ENCODE measurements around the gene C2CD2. TPM values are rescaled to one million over a fixed set of nuclear protein-coding genes. Genes with fewer than 3 reads are reported as not detected.
"Not testable (repeated sequence)": the region's sequence is repeated elsewhere in the genome, so short reads cannot be mapped to it uniquely, and the experiment has no call there.

The C2CD2 gene
- 1 to 10 TPM; 3.9 to 4.0 TPM for total RNA-seq

DNA sequence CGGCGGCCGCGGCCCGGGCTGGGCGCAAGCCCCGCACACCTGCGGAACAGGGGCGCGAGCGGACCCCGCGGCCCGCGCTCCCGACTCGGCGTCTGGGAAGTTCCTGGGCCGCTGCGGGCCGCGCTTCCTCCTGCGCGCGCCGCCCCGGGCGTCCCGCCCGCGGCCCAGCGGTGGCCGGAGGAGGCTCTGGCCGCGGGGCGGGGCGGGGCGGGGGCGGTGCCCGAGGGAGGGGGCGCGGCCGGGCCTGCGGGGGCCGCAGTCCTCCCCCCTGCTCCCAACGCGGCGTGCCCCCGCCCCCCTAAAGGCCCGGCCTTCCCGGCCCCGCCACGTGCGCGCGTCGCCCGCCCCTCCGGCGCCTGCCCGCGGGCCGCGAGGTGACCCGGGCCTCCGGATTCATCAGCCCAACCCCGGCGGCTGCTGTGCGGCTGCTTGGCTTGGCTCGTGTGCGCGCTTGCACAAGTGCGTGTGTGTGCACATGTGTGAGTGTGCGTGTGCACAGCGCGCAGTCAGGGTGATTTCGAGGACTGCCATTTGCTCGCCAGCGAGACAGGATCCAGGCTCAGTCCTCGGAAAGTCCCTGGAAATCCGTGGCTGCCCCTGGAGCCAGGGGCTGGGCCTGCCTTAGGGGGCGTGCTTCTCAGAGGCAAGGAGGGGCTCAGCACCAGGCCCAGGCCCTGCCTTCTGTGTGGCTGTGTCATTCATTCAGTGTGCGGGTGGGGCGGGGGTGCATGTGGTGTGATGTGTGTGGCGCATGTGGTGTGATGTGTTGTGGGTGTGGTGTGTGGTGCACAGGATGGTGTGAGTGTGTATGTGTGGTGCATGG is at the start of gene C2CD2:
C2CD2 (minus strand) TSS at position 188 of the 823 bp plus-strand sequence. CDS start 370 bp downstream, outside the sequence.
- CTCF ChIA-PET, result no interaction called here
- POLR2A ChIA-PET, result no interaction called here

DNA sequence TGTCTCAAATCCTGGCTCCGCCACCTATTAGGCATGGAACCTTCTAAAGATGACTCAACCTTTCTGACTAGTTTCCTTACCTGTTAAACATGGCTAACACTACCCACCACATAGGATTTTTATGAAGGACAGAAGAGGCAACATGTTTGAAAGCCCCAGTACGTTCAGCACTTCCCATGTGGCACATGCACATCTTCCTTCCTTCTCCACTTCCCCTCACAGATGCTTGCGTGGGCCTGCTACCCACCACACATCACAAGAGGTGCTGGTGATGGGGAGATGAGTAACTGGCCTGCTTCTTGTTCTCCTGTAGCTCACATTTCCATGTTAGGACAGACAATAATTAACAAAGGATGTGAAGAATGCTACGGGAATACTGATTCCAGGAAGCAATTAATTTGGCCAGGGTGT is 49.2 kb upstream of the C2CD2 start:
- POLR2A ChIA-PET, result no interaction called here
- CTCF ChIA-PET, result interaction anchor here (1.2 to 2.1 kb wide), 3 partner anchors 51 to 124 kb away, joined by 3 to 6 read pairs (median 4); partner anchors contain the start of gene PRDM15

DNA sequence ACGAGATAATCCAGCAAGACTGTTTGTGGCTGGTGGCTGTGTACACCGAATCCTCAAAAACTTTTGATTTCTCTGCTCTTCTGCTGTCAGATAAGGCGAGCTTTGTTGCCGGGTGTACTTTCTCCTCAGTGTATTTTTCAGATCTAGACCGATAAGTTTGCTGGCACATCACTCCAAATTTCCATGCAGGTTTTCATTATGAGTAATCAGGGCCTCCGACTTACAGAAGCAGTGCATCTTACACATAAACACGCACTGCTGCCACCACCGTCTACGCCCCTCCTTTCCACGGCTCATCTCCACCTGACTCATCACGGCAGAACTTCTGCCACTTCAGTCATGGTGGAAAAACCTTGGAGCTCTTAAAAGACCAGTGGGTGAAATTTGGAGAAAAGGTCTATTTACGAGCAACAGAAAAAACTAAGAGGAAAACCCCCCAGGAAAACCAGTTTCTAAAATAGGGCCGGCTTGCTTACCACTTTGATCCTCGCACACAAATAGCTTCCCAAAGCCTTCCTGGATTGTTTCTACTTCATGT is 48.7 kb upstream of the C2CD2 start:
- ChIA-PET POLR2A (interaction anchor here (1.0 kb wide), 1 partner anchor 22 kb away, joined by 3 read pairs; no protein-coding TSS in a partner anchor), CTCF (interaction anchor here (0.9 to 2.1 kb wide), 5 partner anchors 11 to 123 kb away, joined by 3 to 6 read pairs (median 3); partner anchors contain the start of gene PRDM15)

DNA sequence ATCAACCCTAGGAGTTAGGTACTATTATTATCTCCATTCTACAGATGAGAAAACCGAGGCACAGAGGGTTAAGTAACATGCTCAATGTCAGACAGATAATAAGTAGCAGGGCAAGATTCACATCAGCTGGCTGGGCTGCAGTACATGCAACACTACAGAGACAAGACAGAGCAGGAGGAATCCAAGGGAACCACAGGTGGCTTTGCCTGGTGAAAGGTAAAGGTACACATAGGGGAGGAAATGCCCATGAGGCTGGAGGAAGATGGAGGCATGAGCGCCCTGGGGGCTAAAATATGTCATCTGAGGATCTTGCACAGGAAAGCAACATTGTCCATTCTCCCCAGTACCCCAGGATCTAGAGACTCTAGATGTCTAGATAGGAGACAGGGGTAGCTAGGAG is 48.0 kb upstream of the C2CD2 start:
- POLR2A ChIA-PET, result interaction anchor here (1.0 kb wide), 1 partner anchor 22 kb away, joined by 3 read pairs; no protein-coding TSS in a partner anchor
- CTCF ChIA-PET, result interaction anchor here (0.9 to 2.1 kb wide), 4 partner anchors 12 to 115 kb away, joined by 3 to 6 read pairs (median 3); no protein-coding TSS in a partner anchor

DNA sequence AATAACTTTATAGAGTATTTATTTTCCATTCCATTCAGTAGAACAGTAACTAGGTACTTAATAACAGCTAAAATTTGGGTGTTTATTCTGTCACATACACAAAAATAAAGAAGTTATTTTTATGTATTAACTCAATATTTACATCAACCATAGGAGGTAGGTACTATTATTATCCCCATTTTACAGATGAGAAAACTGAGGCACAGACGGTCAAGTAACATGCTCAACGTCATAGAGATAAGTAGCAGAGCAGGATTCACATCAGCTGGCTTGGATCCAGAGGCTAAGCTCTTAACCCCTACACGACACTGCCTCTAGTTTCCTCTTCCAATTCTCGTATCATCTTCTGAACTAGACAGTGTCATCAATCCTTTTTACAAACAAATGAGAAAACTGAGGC is 47.1 kb upstream of the C2CD2 start:
- ChIA-PET POLR2A (no interaction called here), CTCF (interaction anchor here (2.1 kb wide), 1 partner anchor 116 kb away, joined by 6 read pairs; no protein-coding TSS in a partner anchor)

DNA sequence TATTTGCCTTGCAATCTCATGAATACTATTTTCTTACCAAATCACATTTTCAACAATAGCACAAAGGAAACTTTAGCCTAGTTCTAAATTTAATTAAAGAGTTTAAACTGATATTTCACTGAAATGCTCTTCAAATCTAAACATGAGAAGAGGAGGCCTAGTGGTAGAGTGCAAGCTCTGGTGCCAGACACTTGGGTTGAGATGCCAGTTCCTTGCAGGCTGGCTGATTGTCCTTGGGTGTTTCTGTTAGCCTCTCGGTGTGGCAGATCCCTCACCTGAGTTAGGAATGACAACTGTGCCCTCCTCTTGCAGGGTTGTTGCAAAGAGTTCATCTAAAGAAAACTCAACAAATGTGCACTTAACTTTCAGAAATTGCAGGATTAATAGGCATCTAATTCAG is 43.8 kb upstream of the C2CD2 start:
- ChIA-PET CTCF (no interaction called here), POLR2A (no interaction called here)

DNA sequence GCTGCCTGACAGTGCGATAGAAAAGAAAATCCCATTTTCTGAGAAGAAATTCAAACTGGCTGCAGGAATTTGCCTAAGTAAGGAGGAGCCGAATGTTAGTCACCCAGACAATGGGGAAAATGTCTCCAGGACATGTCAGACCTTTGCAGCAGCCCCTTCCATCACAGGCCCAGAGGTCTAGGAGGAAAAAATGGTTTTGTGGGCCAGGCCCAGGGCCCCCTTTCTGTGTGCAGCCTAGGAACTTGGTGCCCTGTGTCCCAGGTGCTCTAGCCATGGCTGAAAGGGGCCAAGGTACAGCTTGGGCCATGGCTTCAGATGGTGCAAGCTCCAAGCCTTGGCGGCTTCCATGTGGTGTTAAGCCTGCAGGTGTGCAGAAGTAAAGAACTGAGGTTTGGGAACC is 41.8 kb upstream of the C2CD2 start:
- CTCF ChIA-PET, result no interaction called here
- POLR2A ChIA-PET, result no interaction called here

DNA sequence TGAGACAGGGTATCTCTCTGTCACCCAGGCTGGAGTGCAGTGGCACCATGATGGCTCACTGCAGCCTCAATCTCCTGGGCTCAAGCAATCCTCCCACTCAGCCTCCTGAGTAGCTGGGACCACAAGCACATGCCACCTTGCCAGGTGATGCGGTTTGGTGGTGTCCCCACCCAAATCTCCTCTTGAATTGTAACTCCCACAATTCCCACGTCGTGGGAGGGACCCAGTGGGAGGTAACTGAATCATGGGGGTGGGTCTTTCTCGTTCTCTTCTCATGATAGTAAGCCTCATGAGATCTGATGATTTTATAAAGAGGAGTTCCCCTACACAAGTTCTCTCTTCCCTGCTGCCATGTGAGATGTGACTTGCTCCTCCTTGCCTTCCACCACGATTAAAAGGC is 40.8 kb upstream of the C2CD2 start:
- CTCF ChIA-PET, result interaction anchor here (1.7 kb wide), 1 partner anchor 123 kb away, joined by 3 read pairs; no protein-coding TSS in a partner anchor

DNA sequence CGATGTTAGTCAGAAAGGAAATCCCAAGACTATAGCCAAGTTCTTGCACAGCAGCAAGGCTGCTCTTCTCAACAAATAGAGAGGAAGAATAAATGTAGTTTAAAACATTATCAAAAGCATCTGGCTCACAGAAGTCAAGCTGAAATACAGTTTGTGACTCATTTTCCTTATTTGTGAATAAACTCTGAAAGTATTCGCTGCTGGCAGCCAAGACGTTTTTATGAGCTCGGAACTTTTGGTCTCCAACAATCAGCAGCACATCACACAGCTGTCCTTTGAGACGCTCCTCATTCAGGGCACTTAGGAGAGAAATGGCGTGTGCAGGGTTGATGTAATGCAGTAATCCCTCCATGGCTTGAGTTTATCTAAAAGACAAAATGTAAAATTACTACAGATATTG is 39.9 kb upstream of the C2CD2 start:
- POLR2A ChIA-PET, result no interaction called here
- CTCF ChIA-PET, result interaction anchor here (1.7 kb wide), 1 partner anchor 124 kb away, joined by 3 read pairs; no protein-coding TSS in a partner anchor

More for the DNA sequence above, 40.8 kb upstream of the C2CD2 start:
- POLR2A ChIA-PET, result not testable (repeated sequence)

DNA sequence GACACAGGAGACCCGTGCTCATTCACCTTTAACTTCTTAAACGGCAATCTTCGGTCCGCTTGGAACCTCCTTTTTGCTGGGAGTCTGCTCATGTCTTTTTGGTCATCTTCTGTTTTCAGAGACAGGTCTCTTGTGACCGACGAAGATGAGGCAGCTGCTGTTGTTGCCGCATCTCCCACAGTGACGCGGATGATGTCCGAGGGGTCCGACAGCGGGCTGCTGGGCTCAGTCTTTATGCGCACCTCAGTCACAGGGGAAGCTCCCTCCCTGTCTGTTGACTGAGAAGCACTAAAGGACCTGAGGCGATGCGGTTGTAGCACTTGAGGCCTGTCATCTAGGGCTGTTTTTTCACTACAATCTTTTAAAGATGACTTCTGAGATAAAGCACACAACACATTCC is 38.8 kb upstream of the C2CD2 start:
- POLR2A ChIA-PET, result no interaction called here

DNA sequence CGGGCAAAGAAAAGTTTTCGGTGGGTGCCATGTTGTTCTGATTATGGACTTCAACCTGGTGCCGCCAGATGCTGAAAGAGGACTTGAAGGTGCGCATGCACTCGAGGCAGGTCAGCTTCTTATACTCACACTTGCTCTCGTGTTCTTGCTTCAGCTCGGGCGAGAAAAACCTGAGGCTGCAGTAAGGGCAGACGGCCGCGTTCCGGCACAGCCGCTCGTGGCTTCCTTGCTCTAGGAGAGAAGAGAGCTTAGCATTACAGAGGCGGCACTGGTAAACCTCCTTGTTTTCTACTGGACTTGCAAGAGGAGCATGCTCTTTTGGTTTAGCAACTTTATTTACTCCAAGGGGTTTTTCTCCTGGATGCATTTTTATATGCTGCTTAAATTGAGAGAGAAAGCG is 37.8 kb upstream of the C2CD2 start:
- CTCF ChIA-PET, result no interaction called here
- POLR2A ChIA-PET, result no interaction called here

More for the DNA sequence above, 38.8 kb upstream of the C2CD2 start:
- CTCF ChIA-PET, result no interaction called here

DNA sequence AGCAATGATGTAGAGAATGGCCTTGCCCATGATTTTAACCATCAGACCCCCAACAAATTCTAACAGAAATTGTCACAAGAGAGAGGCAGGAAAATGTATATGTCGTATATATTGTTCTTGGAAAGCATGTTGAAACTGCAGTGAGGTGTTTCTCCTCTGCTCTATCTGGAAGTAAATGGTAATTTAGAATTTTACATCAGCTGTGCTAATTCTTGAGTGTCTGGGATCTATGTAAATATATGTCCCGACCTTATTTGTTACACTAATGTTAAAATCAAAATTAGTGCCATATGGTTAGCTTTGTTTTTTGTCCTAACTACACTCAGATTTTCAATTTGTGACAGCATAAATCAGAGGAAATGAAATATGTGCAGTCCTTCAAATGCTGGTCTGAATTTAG is 35.9 kb upstream of the C2CD2 start:
- ChIA-PET POLR2A (no interaction called here), CTCF (no interaction called here)

DNA sequence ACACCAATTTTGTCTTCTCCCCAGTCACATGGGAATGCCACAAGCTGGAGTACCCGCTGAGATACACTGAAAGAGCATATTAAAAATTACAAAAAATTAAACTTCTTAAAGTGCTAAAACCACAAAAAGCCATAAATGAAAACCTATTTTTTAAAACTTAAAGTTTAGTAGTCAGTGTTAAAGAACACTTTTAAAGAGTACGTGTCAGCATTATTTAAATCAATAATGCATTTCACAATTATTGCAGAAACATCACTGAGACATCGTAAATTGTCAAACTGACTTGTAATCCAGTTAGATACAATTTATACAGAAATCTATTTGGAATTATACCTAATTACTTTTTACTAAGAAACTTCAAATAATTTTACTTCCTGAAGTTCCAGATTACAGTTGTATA is 33.5 kb upstream of the C2CD2 start:
- ChIA-PET POLR2A (no interaction called here), CTCF (no interaction called here)

DNA sequence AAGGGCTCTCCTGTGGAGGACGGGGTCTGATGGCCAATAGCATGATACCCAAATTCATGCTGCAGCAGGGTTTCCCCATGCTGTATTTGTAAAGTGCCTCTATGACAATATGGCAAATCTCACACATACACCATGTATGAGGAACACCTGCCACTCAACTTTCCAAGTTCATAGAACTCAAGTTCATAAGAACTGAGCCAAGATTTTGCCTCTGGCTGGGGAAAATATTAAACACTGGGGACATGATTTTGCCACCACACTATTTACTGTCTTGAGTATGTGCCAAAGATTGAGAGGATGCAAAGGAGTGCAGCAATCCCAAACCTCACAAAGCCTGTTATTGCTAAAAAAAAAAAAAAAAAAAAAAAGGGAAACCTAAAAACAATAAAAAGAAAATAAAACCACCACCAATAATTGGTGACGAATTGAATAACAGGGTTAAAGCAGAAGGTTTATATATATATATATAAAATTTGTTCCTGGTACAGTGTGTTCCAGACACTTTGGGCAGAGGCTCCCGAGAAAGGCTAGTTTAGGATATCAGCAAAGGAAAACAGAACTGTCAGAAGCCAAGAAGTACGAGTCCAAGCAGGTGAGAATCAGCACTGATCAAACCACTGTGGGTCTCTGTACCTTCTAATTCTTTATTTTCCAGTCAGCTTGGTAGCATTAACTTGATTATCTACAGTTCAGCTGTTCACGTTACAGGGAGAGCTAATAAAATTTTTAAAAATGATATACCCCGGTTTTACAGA is 32.0 kb upstream of the C2CD2 start:
- ChIA-PET CTCF (no interaction called here), POLR2A (no interaction called here)

DNA sequence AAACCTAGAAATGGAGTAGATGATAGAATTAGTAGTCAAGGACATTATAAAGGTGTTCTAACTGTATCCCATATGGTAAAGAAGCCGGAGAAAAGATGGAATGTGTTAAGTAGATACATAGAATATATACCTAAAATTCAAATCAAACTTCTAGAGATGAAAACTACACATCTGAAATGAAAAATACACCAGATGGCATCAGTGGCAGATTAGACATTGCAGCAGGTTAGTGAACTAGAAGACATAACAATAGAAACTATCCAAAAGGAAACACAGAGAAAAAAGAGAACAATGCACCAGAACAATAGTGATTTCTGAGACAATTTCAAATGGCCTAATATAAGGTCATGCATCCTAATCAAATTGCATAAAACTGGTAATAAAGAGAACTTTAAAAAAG is 29.4 kb upstream of the C2CD2 start:
- ChIA-PET POLR2A (no interaction called here), CTCF (no interaction called here)

DNA sequence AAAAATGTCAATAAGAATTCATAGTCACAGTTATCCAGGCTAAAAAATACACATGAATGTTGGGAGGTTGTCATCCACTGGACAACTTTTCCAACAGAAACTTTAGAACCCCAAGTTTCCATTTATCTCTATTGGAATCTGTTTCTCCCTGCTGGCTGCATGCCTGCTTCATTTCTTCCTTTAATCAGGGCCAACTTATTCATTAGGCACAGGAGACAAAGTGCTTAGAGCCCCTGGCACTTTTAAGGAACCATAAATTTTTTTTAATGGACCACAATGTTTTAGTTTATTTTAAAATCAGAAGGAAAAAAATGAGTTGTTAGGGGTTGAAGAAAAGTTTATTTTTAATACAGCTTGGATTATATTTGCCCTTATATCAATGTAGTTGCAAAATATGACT is 26.7 kb upstream of the C2CD2 start:
- ChIA-PET POLR2A (interaction anchor here (0.8 kb wide), 1 partner anchor 22 kb away, joined by 3 read pairs; no protein-coding TSS in a partner anchor), CTCF (interaction anchor here (0.9 kb wide), 1 partner anchor 16 kb away, joined by 4 read pairs; no protein-coding TSS in a partner anchor)

DNA sequence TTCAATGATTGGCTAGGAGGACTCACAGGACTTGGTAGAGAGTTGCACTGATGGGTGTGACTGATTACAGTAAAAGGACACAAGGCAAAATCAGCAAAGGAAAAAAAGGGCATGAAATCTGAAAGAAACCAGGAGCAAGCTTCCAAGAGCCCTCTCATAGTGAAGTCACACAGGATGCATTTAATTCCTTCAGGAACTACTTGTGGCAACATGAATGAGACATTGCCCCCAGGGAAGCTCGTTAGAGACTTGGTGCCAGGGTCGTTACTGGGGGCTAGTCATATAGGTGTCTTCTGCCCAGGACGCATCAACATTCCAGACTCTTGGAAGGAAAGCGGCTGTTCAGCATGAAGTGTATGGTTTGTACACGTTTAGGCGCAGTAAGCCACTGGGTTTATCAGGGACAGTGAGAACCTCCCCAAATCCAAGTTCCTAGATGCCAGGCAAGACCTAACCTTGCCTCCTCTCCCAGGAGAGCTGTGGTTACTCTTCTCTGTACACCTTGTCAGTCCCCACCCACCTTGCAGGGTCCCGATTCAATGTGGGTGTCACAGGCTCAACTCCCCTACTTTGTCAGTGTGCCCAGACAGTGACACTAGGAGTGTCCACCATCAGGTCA is 26.0 kb upstream of the C2CD2 start:
- CTCF ChIA-PET, result no interaction called here
- POLR2A ChIA-PET, result interaction anchor here (0.6 to 0.8 kb wide), 2 partner anchors 22 to 27 kb away, joined by 3 to 4 read pairs; no protein-coding TSS in a partner anchor

DNA sequence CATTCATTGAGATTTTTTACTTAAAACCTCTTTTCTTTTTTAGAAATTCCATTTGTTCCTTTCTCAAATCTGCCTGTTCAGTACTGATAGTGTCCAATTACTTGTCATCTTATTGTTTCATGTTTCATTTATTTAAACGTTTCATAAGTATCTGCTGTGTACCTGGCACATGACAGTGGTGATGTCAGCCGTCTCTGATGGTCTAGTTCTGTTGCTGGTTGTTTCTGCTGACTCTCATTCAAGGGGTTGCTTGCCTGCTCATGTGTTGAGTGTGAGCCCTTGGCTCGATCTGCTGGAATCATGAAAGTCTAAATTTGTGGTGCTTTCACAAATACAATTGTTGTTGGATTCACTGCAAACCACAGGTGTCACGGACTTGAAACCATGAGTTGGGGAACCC is 25.5 kb upstream of the C2CD2 start:
- ChIA-PET POLR2A (interaction anchor here (0.6 kb wide), 1 partner anchor 27 kb away, joined by 4 read pairs; no protein-coding TSS in a partner anchor), CTCF (no interaction called here)

DNA sequence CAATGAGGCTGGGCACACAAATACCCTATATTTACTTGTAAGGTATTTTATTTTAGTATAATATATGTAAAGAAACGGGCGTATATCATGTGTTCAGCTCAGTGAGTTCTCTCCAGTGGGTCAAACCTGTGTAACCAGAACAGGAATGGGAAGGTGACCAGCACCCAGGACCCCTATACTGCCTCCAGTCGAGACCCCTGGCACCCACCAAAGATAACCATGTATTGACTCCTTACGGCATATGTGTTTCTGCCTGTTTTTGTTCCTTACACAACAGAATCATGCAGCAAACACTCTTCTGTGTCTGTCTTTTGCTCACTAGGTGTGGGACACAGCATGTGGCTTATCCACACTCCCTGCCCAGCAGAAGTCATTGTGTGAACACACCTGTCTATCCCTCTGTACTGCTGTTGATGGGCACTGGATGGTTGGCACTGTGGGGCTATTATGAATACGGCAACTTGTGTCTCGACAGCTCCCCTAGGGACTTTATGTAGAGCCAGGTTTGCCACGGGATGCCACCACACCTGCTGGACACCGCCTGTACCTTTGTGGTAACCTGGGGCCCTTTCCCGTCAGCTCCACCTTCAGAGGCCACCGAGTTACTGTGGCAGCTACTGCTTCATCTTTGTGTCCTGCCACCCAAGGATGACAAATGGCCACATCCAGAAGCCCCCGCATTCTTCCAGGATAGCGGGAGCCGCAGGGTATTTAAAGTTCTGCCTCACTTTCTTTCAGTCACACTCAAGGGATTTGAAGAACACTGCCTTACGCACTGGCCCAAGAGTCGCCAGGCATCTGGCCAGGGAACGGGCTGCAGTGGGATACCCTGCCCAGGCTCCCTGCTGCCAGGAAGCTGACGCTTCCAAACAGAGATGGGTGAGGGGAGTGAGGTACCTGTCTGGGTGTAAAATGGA is 23.5 kb upstream of the C2CD2 start:
- ChIA-PET POLR2A (no interaction called here), CTCF (no interaction called here)
